Frontal cortex (tissue), 4 donors: ENCODE measurements around the gene KRT79. TPM values are rescaled to one million over a fixed set of nuclear protein-coding genes. Genes with fewer than 3 reads are reported as not detected.

Experiments
- DNase-seq, 2 donors: peaks; one replicate each; pipeline ENCODE4 v3.0.0; 2012; ENCODE audit warnings: low spot score in 2 of 2
- FAIRE-seq: peaks from 2 replicates; lab custom pipeline; 2012; peaks lifted over from hg19 to GRCh38; lab: Jason Lieb, UNC
- total RNA-seq: library from RNA; depleted of rRNA; stranded (reverse); fragments of >200 nt; gene quantifications from one replicate; pipeline ENCODE4 v1.2.3, GENCODE V29; 2014
- donor health status: control.
- donor health status: control.
- donor health status: control.

Gene KRT79
- total RNA-seq, 1 donor from 2014 or later = not detected

DNA sequence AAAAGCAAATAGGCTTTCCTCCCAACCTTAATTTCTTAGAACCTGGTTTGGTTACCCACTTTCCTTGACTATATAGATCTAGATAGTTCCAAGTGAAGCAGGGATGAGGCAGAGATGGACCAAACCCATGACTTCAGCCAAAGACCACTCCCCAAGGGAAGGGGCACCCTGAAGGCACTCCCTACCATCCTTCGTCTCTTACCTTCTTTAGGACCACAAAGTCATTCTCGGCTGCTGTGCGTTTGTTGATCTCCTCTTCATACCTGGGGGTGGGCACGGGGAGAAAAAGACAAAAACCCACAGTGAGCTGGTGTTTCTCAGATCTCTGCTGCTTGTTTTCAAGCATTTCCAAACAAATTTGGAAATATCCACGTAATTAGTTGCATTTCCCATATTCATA lies 23.6 kb downstream of the KRT79 start:
- FAIRE-seq = no peak

DNA sequence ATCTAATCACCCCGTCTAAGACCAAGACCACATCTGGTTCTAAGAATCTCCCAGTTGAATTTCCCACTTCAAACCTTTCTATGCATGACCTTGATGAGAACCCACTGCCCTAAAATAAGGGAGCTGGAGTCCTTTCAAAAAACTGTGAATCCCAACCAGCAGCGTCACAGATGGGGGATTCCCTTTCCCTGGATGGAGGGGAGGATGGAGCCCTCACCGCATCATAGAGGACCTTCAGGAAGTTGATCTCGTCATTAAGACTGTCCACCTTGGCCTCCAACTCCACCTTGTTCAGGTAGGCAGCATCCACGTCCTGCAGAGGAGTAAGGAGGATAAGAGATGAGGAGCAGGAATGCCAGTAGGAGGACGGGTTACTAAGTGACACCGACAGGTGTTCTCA lies 24.9 kb downstream of the KRT79 start:
- FAIRE-seq = no peak
- DNase-seq = no peak

More for the DNA sequence above, 23.6 kb downstream of the KRT79 start:
- DNase-seq = no peak

DNA sequence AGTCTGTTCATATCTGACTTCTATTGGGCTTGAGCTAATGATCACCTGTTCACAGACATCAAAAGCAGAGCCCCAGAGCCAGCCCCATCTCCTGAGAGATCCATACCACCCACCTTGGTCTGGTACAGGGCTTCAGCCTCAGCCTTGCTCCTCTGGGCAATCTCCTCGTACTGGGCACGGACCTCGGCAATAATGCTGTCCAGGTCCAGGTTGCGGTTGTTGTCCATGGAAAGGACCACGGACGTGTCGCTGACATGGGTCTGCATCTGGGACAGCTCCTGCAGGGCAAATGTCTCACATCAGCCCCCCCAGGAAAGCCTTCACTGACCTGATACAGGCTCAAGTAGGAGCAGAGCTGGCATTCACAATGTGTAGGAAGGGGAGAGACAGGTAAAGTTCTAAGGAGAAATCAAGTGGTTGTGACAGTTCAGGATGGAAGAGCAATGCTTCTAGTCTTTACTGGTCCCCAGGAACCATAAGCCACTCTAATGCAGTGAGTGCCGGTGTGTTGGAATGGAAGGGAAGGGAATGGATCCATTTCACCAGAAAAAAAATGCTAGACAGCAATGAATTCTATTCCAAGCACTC lies 25.4 kb downstream of the KRT79 start:
- FAIRE-seq (no peak), DNase-seq (no peak)

DNA sequence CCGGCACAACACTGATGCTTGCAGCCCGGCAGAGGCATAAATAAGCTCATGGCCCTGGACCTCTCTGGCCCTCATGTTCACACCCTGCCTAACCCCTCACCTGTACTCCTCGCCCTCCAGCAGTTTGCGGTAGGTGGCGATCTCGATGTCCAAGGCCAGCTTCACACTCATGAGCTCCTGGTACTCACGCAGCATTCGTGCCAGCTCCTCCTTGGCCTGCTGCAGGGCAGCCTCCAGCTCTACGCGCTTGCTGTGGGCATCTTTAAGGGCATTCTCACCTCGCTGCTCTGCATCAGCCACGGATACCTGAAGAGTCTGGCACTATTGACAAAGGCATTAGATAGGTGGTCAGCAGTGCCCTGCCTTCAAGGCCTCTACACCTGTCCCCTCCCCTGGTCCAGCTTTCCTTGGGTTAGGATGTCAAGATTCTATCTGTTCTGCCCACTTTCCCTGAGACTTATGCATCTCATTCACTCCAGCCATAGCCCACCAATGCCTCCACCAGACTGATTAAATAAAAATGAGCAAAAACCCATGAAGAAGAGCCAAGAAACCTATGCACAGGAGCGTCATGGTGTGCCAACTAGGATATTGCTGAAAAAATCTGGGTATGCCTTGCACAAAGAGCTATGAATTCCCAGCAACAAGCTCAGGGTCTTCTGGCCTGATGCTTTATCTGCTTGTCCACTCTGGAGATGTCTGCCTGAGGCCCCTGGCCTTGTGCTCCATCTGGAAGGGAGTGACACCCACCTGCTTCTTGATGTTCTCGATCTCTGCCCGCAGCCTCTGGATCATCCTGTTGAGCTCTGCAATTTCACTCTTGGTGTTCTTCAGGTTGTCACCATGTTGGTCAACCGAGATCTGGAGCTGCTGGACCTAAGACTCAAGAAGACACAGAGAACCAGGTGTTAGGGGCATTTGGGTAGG lies 26.3 kb downstream of the KRT79 start:
- no peak for FAIRE-seq

DNA sequence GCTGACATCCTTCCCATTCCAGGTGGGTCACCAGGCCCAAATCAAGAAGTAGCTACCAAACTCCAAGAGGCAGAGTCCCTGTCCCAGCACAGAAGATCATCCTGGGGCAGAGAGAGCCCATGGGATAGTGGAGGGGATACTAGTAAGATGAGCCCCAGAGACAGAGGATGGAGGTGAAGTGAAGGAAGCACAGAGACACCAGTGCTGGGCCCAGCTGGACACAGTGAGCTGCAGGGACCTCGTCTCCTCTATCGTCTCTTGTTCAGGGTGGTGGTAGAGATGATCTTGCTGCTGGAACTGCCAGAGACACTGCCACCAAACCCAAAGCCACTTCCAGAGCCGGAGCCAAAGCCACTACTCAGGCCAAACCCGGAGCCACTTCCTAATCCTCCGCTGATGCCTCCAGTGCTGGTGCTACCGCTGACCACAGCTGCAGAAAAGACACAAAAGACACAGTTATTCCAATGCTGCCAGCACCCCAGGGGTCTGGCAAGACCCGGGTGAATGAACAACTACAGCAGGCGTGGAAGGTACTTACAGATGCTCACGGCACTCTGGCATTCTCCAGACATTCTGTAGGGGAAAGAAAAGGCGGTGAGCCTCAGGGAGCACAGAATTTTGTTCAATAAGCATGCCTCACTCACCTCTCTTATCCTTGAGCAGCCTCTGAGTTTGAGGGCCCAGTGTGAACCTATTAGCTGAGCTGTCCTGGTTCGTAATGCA lies 27.1 kb downstream of the KRT79 start:
- no peak for DNase-seq
- FAIRE-seq = no peak

More for the DNA sequence above, 26.3 kb downstream of the KRT79 start:
- no peak for DNase-seq

DNA sequence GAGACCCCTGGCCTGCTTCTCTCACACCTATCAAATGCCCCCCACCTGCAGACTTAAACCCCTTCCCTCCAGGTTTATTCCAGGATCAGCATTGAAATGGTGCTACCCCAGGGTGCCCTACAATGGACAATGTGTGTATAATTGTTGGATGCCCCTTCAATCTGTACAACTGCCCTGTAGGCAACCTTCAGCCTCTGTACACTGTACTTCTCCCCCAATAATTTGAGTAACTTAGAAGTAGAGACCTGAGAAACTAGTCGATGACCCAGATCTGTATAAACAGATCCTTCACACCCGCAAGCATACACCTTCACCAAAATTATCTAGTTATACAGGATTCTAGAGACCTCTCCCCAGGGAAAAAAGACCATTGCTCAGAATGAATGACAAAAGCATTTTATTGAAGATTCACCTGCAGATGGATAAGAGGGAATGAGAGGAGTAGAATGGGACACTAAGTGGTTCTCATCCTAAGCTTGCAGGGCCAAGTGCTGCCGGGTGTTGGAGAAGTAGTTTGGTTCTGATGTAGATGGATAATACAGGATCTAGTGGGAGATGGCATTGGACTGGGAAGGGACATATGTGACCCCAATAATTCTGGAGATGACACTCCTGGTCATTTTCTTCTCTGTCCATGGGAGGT lies 27.8 kb downstream of the KRT79 start:
- no peak for FAIRE-seq
- no peak for DNase-seq

DNA sequence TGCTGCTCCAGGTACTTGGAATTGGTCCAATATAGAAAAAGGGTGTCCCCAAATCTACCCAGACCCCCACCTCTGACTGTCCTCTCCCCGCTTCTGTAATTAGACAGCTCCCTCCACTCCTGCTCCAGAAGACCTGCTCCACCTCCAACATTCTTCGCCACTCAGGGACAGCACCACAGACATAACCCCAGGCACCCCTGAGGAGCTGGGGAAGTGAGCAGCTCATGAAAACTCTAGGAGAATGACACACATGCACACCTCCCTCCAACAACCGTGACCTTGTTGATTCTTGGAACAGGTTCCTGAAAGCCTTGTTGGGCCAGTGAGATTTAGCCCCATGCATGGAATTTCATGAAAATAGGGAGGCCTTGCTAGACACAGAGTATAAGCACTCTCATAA lies 28.4 kb downstream of the KRT79 start:
- DNase-seq (no peak), FAIRE-seq (no peak)

DNA sequence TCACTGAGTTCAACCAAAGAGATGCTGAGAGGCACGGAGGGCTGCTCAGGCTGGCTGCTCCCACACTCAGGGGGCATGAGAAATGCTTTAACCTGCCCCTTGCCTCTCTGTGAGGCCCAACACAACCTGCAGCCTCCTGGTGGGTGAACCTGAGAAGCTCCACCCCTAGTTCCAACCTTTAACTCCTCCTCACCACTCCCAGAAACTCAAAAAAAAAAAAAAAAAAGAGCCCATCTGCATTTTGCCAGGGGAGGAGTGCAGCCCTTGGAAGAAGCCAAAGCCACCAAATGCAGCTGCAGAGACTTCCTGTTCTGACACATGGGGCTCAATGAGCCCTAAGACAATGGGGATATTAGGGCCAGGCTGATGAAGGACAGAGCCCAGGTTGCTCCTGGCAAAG lies 29.1 kb downstream of the KRT79 start:
- FAIRE-seq = no peak
- DNase-seq = no peak

DNA sequence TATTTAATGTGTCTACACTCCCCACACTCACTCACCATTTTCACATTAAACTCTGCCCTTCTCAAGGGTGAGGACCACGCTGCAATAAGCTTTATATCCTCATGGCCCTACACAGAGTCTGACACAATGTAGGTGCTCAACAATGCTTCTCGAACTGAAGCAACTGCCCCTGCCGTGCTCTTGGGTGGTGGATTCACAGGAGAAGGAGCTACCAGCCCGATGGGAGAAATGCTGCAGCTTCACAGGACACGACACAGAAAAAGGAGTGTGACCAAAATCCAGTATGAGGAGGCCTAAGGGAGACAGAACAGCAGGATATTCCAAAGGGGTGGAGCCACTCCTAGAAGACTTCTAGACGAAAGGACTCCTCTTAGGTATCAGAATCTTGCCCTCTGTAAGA lies 31.7 kb downstream of the KRT79 start:
- FAIRE-seq (no peak), DNase-seq (no peak)

DNA sequence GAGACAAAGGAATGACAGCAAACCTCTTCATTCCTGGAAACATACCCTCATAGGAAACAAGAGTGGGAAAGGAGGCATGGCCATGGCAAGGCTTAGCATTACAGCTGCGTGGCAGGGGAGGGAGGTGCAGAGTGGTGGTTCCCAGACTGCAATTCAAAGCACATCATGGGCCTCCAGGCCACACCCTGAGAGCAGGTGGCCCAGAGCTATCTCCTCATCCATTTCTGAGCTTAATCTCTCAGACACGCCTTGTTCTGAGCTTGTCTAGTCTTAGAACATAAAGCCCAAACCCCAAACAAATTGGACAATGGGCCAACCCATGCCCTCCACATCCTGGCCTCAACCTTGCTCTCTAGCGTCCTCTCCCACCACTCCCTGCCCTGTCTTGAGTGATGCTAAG lies 32.3 kb downstream of the KRT79 start:
- DNase-seq (no peak), FAIRE-seq (no peak)

DNA sequence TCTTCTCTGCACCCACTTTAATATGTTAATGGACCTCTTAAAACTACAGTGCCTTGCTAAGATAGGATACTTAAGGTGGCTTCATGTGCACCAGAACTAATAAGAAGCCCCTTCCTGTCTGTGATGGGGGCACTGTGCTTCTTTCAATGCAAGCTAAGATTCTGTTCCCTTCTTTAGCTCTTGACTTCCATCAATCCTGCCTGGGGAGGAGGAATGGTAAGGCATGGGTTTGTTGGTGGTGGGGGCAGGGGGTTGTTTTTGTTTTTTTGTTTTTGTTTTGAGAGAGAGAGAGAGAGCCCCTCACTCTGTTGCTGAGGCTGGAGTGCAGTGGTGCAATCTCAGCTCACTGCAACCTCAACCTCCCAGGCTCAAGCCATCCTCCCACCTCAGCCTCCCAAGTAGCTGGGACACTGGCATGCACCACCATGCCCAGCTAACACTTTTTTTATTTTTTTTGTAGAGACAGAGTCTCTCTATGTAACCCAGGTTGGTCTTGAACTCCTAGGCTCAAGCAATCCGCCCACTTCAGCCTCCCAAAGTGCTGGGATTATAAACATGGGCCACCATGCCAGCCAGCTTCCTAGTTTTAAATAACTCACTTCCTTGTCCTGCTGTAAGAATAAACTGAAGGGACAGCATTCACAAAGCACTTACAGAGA lies 33.7 kb downstream of the KRT79 start:
- FAIRE-seq = no peak
- DNase-seq = no peak

DNA sequence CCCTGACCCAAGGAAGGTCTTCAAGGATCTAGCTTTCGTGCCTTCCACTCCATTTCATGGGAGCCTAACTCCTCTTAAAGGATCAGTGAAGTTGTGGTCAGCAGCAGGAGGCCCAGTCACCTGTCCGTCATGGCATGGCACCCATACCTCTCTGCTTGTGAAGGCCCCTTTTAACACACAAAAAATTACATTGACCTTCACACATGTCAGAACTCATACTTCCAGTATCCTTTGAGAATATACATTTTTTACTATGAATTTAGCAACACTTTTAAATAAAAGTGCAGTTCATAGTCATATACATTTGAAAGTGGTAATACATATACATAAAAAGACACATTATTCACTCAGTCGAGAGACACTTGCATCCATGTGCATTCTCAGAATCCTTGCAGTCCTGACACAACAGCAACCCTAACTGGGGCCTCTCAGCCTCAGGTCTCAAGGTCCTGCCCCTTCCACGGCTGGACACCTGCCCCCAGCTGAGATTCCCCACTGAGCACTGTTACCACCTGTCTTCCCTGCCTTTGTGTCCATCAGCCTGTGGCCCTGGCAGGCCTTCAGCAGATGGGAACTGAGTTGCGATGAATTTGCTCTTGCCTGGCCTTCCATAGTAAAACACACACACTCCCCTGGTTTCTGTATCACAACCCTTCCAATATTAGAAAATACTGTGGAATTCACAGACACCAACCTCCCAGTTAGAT lies 34.5 kb downstream of the KRT79 start:
- DNase-seq (no peak), FAIRE-seq (no peak)

DNA sequence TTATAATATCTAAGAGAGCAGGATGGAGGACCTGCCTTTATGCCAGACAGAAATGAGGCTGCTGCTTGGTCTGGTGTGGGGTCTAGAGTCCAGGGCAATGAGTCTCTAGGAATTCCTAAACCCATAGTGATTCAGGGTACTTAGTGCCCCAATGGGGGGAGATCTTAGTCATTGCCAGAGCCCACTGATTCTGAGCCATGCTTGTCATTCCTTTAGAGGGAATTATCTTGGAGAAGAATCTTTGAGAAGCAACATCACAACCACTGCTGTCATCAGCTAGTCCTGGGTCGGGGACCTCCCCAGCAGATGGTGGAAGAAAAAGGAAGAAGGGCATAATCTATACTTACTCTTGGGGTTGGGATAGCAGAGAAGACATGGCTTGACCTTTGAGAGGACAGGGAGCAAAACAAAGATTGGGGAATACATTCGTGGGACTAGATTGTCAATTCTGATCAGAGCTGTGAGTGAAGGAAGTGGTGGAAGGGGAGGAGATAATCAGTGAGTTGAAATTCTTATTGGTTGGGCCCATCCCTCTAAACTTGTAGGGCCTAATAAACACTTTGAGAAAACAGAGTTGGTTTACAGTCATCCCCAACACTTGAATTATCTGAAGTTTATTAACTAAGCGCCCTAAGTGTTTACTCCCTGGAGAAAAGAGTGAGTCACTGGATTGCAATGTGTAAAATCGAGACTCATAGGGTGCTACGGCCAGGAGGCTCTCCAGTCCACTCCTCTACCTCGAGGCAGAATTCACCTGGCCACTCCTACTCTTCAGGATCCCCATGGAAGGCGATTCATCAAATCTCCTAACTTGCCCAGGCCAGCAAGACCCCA lies 35.2 kb downstream of the KRT79 start:
- no peak for FAIRE-seq
- no peak for DNase-seq

DNA sequence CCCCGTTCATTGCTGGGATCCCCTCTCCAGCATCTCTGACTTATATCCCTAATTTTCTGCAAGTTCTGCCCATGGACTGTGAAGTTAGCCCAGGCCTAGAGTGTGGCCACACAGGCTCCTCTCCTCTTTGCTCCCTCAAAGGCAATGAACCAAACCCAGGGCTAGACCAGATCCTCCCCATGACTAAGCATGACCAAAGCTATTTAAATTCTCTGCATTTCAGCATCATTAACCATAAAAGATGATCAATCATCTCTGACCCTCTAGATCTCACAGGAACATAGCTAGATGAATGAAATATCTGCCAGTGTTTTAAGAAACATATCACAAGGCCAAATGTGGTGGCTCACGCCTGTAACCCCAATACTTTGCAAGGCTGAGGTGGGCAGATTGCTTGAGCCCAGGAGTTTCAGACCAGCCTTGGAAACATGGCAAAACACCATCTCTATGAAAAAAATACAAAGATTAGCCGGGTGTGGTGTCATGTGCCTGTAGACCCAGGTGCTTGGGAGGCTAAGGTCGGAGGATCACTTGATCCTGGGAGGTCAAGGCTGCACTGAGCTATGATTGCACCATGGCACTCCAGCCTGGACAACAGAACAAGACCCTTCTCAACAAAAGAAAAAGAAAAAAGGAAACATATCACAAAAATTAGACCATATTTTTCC lies 36.0 kb downstream of the KRT79 start:
- no peak for DNase-seq
- no peak for FAIRE-seq

DNA sequence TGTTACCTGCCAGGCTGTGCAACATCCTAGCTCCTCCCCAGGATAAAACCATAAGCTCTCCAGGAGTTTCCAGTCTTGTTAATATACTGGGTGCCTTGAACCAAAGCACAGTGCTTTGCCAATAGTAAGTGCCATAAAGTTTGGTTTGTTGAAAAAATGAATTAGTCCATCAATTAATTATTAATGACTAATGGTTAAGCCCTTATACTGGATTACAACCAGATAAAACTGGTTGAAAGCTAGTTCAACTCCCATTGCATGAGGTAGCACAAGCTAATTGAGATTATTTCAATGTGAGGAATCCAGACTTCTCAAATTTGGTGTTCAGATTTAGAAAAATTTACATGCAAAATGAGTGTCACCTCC lies 36.6 kb downstream of the KRT79 start:
- FAIRE-seq = no peak

DNA sequence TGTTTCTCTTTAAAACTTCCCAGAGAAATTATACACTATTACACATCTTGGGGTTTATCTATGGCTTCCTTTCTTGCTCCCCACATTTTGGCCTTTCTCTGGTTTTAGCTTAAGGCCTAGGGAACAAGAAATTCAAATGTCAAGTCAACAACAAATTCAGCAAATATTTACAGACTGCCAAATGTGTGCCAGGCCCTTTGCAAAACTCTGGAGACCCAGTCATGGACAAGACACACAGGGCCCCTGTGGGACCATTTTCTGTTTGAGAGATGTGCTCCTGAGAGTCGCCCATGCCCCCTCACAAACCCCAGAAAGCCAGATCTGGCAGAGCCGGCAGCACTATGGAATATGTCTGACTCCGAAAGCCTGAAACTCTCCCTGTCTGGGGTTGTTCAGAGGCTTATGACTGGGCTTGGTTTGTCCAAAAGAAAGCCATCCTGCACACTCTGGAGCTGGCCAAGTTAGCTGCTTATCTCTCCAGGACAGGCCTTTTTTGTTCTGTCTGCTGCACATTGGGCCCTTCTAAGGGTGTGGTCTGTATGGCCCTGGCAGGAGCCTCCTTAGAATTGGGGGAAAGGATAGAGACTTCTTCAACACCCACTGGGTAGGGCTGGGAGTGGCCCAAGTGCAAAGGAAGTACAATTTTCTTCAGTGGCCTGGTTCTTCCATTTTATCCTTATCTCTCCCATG lies 37.1 kb downstream of the KRT79 start:
- FAIRE-seq = no peak

More for the DNA sequence above, 36.6 kb downstream of the KRT79 start:
- DNase-seq = no peak

DNA sequence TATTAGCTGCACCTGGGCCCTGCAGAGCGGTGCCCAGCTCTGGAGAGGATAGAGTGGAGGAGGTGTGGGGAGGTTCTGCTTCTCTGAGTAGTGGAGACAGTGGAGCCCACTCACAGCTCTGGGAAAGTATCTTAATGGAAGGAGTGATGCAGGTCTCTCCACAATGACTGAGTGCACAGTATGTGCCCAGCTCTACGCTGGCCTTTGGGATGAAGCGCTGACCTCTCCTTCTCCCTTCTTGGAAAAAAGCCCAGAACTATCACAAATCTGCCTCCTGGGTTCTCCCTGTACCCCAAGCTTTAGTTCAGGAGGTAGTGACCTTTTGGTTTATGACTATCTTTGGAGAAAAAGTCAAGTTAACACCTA lies 37.7 kb downstream of the KRT79 start:
- no peak for FAIRE-seq
- DNase-seq = no peak

More for the DNA sequence above, 37.1 kb downstream of the KRT79 start:
- no peak for DNase-seq
